ENCODE data around the gene TMEM86B.

TMEM86B gene

DNA sequence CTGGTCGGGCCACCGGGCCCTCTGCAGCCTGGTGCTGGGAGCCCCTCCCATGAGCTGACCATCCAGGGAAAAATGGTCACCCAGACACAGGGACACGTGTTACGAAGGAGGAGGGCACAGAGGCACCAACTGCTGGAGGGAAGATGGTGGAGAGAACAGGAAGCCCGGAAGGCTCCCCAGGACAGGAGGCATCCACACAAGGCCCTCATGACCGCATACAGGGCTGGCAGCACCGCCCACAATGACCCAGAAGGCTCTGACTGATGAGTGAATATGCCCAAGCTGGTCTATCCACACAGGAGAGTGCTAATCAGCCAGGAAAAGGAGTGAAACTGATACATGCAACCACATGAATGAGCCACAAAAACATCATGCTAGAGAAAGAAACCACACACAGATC is 14.0 kb upstream of the TMEM86B start:
- in situ Hi-C loops (cut with HindIII; ENCODE audit: low sequenced_read_pairs): no loop called here

DNA sequence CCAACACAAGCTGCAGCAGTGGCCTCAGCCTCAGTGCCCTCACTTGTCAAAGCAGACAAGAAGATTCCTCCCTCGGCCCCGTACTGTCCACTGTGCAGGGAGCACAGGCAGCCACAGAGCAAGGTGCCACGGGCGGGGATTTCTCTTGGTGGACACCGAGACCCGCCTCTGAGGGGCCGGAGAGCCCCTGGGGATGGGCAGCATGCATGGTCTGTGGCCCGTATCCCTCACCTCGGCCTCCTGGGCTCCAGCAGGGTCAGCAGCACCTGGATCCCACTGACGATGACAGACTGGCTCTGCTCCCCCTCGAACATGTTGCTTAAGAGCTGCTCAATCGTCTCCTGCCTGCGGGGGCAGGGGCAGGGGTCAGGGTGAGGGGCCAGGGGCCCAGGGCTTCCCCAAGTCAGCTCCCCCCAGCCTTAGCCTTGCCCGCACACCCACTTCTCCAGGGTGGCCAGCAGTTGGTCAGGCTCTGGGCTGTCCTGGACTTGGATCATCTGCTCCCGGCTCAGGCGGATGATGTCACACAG is 13.4 kb upstream of the TMEM86B start:
- in situ Hi-C loops (cut with HindIII; ENCODE audit: low sequenced_read_pairs): no loop called here

- in situ Hi-C loops (cut with HindIII; ENCODE audit: low sequenced_read_pairs): no loop called here
These were observed 12.8 kb upstream of the TMEM86B start for GRCh38 chr19:55241143-55241934.

- in situ Hi-C loops (cut with HindIII; ENCODE audit: low sequenced_read_pairs): no loop called here
These were observed 12.1 kb upstream of the TMEM86B start for GRCh38 chr19:55240713-55241020.

DNA sequence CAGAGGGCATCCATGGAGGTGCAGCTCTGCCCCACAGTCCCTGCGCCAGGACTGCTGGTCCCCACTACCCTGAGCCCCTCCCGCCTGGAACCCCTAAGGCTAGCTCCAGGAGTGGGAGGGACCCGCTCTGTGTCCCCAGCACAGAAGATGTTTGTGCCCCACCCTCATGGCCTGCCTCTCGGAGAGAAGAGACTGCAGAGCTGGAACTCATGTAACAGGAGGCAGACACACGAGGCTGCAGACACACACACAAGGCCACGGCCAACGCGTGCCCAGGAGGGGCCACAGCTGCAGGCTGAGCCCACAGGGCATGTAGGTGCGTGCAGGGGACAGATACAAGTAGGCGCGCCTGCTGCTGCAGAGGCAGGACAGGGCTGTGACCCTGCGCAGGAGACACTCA is 10.4 kb upstream of the TMEM86B start:
- in situ Hi-C loops (cut with HindIII; ENCODE audit: low sequenced_read_pairs): no loop called here

DNA sequence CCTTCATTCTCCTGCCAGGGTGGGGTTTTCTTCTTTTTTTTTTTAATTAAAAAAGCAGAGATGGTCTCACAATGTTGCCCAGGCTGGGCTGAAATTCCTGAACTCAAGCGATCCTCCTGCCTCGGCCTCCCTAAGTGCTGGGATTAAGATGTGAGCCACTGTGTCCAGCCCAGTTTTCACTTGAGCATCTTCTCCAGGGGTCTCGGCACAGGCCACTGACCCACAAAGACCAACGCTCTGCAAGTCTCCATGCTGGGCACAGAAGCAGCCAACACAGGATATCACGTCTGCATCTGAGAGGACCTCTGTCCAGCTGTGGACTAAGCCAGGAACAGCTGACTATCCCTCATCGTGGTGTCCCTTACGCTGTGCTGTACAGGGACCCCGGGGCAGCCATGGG is 9.5 kb upstream of the TMEM86B start:
- in situ Hi-C loops (cut with HindIII; ENCODE audit: low sequenced_read_pairs): no loop called here

DNA sequence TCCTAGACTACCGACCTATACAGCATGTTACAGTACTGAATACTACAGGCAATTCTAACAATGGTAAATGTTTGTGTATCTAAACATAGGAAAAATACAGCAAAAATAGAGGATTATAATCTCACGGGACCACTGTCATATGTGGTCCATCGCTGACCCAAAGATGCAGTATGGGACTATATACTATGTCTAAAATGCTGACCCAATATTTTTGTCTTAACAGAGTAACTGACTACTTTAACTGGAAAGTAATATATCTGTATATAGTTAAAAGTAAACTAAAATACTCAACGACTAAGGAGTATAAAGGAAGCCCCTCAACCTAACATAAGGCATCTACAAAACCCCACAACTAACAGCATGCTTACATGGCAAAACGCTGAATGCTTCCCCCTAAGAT is 4.4 kb upstream of the TMEM86B start:
- in situ Hi-C loops (cut with HindIII; ENCODE audit: low sequenced_read_pairs): loop anchor here (5.0 kb wide), 1 partner anchor 61 kb away; no protein-coding TSS in a partner anchor

- in situ Hi-C loops (cut with HindIII; ENCODE audit: low sequenced_read_pairs): loop anchor here (5.0 kb wide), 1 partner anchor 60 kb away; no protein-coding TSS in a partner anchor
These were observed 3.7 kb upstream of the TMEM86B start for GRCh38 chr19:55232286-55232602.

GRCh38 chr19:55231391-55232285 is 3.1 kb upstream of the TMEM86B start:
- in situ Hi-C loops (cut with HindIII; ENCODE audit: low sequenced_read_pairs): loop anchor here (5.0 kb wide), 1 partner anchor 59 kb away; no protein-coding TSS in a partner anchor

DNA sequence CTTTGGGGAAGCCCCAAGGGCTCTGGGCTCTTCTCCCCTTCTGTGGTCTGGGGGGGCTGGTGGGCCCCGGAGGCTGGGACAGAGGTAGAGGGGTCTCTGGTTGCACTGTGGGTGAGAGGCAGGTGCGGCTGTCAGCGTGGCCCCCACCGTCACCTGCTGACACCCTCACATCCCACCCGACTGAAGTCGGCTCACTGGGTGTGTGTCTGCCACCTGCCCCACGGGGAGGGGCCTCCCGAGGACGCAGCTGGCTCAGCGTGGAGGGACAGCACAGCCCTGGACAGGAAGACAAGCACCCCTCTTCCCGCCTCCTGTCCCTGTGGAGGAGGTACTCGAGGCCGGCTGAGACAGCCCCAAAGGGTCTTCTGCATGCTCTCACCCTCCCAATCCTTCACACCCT is 2.2 kb upstream of the TMEM86B start:
- in situ Hi-C loops (cut with HindIII; ENCODE audit: low sequenced_read_pairs): loop anchor here (5.0 kb wide), 1 partner anchor 58 kb away; no protein-coding TSS in a partner anchor

DNA sequence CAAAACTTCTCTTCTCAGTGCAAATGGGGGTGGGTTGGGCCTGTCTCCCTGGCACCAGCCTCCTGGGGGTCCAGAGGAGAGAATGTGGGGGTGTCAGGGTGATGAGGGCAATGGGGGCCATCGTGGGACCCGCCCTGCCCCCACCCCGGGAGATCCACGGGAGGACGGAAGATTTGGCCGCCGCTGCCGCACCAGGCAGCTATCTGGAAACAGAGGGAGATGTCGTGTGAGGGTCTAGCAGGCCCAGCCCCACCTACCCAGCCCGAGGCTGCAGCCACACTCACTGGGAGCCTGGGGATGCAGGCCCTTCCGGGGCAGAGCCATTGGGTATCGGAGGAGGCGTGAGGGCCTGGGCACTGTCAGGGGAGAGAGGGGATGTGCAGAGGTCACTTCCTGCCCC is 1.8 kb upstream of the TMEM86B start:
- in situ Hi-C loops (cut with HindIII; ENCODE audit: low sequenced_read_pairs): loop anchor here (5.0 kb wide), 1 partner anchor 58 kb away; no protein-coding TSS in a partner anchor

DNA sequence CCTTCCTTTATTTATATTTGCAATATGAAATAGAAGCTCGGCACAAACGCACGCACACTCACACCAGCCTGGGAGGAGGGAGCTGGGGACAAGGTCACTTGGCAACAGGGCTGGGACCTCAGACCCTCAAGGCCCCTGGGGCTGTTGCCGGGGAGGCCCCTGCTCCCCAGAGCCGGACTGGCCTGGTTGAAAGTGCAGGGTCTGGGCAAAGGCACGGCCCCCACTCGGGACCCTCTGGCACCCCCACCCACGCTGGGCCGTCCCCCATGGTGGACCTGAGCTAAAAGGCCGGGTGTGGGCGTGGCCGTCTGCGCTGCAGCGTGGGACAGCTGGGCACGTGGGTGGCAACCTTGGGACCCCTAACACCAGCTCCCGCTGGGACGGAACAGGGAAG is 1.2 kb upstream of the TMEM86B start:
- in situ Hi-C loops (cut with HindIII; ENCODE audit: low sequenced_read_pairs): loop anchor here (5.0 kb wide), 1 partner anchor 57 kb away; no protein-coding TSS in a partner anchor

- in situ Hi-C loops (cut with HindIII; ENCODE audit: low sequenced_read_pairs): no loop called here
These were observed 704 bp upstream of the TMEM86B start for GRCh38 chr19:55229145-55229788.

DNA sequence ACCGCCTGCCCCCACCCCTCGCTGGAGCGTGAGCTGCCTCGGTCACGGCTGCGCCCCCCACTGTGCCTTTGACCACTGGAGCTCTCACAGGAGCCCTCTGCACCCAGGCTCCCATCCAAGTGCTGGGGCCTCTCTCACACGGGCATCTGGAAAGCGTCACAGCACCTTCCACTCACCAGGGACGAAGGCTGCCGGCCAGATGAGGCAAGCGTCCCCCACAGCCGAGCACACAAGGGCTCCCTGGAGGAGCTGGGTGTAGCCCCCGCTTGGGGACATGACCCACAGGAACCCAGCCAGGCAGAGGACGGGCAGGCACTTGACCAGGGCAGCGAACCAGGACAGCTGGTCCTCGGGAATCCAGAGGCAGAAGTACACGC is 560 bp downstream of the TMEM86B start:
- in situ Hi-C loops (cut with HindIII; ENCODE audit: low sequenced_read_pairs): no loop called here

DNA sequence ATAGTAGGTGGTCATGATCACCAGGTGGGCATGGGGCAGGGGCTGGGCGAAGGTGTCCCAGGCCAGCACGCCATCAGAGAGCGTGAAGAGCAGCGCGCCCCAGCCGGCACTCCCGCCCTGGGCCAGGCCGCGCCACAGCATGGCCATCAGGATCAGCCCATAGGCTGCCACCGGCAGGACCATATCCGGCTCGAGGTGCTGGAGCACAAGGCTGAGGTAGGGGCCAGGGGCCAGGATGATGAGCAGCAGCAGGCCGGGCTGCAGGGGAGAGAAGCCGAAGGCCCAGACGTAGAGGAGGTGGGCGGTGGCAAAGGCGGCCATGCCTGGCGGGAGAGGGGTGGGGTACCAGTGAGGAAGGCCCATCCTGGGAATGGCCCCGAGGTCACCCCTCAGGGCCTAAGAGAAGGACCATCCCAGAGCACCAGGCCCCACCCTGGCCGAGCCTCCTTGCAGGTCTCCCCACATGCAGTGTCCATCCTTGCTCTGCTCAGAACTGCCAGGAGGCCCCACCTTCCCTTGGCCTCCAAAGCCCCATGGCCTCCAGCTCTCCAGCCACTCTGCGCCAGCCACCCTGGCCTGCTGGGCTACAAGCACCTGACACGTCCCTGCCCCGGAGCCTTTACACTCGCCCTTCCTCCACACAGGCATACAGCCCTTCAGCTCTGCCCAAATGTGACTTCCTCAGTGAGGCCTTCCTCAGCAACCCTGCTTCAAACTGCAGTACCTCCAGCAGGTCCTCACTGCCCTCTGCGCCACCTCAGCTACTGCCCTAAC is 1.1 kb downstream of the TMEM86B start:
- in situ Hi-C loops (cut with HindIII; ENCODE audit: low sequenced_read_pairs): no loop called here

DNA sequence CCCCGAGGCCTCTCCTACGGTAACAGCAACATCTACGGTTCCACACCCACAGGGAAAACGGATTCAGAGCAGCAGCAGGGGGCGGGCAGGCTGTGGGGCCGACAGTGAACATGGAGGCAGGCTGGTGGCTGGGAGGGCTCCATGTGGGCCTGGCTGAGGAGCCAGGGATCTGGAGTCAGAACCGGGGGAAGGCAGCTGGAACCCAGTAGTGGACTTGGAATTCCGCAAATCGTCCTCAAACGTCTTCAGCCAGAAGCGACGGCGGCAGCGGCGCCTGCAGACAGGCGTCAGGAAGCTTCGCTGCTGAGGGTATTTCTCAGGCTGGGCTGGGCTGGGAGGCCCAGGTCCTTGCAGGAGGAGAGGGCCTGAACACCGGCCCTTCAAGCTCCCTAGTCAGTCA is 1.8 kb downstream of the TMEM86B start:
- in situ Hi-C loops (cut with HindIII; ENCODE audit: low sequenced_read_pairs): no loop called here

GRCh38 chr19:55226273-55226672 is 2.3 kb downstream of the TMEM86B start:
- in situ Hi-C loops (cut with HindIII; ENCODE audit: low sequenced_read_pairs): no loop called here

DNA sequence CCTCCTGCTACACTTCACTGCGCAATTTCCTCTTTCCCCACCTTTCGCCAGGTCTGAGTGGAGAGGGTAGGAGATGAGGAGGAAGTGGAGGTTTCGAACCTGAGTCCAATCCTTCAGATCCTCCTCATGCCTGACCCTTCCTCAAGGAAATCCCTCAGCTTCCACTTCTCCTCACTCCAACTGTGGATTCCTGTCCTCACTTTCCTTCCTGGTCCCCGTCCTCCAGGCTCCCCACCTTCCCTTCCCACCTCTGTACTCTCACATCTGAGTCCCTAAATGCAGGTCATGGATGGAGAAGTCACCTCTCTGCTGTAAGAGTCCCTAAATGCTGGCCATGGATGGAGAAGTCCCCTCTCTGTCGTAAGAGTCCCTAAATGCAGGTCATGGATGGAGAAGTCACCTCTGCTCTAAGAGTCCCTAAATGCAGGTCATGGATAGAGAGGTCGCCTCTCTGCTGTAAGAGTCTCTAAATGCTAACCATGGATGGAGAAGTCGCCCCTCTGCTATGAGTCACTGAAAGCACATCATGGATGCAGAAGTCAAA is 3.1 kb downstream of the TMEM86B start:
- in situ Hi-C loops (cut with HindIII; ENCODE audit: low sequenced_read_pairs): no loop called here

GRCh38 chr19:55224679-55225414 is 3.7 kb downstream of the TMEM86B start:
- in situ Hi-C loops (cut with HindIII; ENCODE audit: low sequenced_read_pairs): loop anchor here (5.0 kb wide), 1 partner anchor 72 kb away; no protein-coding TSS in a partner anchor

Measured in endothelial cell of hepatic sinusoid (primary cell).